ENCODE measurements around the gene HPSE2.
A peak's percentile ranks its signal among the peaks of the same experiment; 100 is the strongest.

The HPSE2 gene

DNA sequence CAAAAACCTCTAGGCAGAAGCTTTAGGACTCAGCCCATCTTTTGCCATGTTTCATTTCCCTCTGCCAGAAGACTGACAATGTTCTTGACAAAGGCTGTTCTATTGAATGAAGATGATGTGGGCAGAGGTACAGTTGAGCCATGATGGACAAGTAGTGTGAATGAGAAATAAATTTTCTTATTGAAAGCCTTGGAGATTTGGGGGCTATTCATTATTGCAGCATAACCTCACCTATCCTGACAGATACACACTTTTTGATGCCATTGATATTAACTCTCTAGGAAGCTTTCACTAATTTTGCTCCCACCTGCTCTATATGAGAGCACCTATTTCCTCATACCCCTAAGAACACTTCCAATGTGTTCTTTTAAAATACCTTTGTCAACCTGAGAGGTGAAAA lies 752.0 kb downstream of the HPSE2 start:
- DNase-seq = no peak

DNA sequence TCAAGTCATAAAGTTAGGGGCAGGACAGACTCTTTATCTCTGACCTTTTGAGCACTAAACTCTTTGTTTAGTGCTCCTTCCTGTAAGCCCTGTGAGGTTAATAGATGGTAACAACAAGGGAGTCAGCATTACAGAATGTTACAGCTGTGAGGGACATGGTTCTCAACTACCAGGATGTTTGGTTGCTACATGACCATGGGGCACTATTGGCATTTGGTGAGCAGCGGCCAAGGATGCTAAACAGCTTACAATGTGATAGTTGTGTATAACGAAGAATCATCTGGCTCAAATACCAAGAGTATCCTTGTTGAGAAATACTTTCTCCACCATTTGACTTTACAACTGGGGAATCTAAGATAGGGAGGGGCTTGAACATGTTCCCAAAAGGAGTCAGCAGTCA lies 753.6 kb downstream of the HPSE2 start:
- DNase-seq = no peak

GRCh38 chr10:98481404-98481945 lies 754.2 kb downstream of the HPSE2 start:
- DNase-seq = no peak

GRCh38 chr10:98478430-98479222 lies 757.0 kb downstream of the HPSE2 start:
- DNase-seq = no peak

DNA sequence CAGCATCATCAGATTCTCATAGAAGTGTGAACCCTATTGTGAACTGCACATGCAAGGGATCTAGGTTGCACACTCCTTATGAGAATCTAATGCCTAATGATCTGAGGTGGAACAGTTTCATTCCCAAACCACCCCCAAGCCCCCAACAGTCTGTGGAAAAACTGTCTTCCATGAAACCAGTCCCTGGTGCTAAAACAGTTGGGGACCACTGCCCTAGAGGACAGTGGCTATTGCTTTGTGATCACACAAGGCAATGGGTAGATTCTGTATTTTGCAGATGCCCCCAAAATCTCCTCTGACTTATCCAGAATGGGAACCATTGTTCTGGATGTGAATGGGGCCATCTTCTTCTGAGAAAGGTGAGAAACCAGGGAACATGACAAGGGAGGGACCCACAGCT lies 757.8 kb downstream of the HPSE2 start:
- DNase-seq = no peak

GRCh38 chr10:98474628-98475027 lies 761.0 kb downstream of the HPSE2 start:
- no peak for DNase-seq

- no peak for DNase-seq
Observed at GRCh38 chr10:98472196-98472595, 763.5 kb downstream of the HPSE2 start.

DNA sequence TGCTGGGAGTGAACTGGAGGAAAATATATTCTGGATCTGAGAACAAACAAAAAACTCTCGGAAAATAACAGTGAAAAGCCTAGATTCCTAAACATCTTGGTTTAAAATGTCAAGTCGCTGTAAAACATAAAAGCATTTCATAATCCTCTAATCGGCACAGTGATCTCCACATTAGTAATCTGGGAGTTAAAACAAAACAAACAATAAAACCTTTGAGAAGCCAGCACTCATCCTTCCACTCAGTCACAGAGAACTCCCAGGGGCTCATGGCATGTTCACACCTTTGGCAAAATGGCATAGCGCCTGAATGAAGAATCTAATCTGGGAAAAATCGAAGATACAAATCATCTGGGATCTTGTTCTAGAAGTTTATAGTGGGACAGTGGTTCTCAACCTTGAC lies 764.8 kb downstream of the HPSE2 start:
- DNase-seq = no peak

DNA sequence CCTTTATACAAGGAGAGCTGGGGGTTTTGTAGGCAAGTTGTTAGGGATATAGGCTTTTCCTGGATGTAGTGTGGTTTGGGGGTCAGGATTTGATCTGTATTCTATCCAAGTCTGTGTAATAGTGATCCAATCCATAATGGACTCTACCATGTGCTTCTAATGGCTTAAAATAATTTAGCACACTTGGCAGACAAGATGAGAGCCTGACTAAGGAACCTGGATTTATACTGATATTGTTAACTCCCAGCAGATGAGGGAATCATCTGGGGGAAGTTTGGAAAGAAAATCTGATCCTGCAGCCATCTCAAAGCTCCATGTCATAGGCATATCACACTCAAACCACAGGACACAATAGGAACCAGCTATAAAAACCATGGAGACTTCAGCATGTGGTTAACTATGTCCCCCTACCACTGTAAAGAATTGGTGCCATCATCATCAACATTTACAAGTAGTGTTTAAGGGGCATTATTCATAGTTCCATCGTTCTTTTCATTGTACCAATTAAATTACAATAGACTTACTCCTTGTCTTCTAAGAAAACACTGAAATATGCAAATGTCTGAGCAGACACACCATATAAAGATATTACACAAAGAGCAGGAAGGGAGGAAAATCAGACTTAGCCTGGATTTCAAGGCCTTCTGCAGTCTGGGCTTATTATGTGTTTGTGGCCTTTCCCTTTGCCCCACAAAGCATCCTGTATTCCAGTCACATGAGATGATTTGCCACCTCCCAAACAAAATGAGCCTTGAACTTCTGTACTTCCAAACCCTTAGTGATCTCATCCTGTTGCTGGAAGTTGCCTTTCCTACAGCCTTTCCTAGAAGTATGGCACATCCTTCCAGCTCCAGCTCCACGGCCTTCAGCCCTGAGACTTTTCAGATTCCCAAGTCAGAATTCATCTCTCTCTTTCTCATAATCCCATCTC lies 766.4 kb downstream of the HPSE2 start:
- no peak for DNase-seq

- peak; percentile 29 for DNase-seq
Observed at GRCh38 chr10:98467506-98468318, 767.9 kb downstream of the HPSE2 start.

GRCh38 chr10:98466861-98467505 lies 768.7 kb downstream of the HPSE2 start:
- DNase-seq = no peak

DNA sequence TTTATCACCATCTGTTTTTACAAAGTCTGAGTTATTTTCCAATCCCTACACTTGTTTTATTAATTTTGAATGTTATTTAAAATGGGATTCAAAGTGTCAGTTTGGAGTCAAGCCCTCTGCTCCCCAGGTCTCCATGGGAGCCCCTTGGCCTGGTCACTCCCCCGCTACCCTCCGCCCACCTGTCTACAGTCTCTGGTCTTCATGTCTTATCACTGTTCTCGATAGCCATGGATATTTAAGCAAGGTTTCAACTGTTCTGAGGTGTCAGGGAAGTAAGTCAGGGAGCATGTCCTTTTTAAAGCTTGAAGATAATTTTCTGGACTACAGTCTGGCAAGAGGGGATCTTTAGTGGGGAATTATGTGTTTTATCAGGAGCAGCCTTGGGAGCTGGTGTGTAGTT lies 769.8 kb downstream of the HPSE2 start:
- no peak for DNase-seq

DNA sequence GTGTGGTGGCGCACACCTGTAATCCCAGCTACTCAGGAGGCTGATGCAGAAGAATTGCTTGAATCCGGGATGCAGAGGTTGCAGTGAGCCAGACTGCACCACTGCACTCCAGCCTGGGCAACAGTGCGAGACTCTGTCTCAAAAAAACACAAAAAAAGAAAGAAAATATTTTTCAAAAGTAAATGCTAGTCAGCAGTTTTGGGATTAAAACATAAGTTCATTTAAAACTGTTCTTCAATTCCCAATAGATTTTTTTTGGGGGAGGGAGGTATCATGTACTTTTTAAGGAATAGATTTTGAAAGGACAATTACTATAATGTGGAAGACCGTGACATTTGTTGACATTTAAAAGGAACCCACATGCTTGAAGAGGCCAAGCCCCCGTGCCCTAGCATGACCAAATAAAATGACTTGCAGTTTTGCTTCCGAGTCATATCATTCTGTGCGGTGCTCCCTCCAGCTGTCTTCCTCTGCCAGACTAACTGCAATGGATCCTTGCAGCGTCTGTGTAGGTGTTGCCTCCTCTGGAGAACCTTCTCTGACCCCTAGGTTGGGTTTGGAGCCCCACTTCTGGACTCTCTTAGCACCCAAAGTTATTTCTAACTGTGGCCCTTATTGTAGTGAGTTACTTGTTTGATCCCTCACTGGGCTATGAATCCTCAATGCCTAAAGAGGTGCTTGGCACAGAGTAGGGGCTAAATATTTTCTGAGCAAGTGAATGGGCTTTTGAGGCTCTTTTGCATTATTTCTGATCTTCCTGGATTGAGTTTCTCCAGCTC lies 771.5 kb downstream of the HPSE2 start:
- no peak for DNase-seq

- DNase-seq = no peak
Observed at GRCh38 chr10:98463016-98463415, 772.6 kb downstream of the HPSE2 start.

DNA sequence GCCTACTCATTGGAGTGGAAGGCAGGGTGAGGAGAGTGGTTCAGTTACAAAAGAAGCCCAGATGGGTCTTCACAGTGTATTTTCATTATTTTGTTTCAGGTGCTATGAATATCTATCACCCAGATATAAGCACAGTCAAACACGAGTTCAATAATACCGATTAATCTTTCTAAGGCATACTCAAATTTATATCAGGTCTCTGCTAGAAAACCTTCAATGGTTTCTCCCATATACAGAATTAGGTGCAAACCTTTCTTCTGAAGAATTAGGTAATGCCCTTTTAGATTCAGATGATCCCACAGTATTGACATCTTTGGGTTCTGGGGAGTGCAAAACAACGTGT lies 774.2 kb downstream of the HPSE2 start:
- DNase-seq = no peak

- DNase-seq = no peak
Observed at GRCh38 chr10:98460837-98461499, 774.7 kb downstream of the HPSE2 start.

GRCh38 chr10:98458809-98459784 lies 776.6 kb downstream of the HPSE2 start:
- DNase-seq = no peak

GRCh38 chr10:98457721-98458120 lies 777.9 kb downstream of the HPSE2 start:
- no peak for DNase-seq

DNA sequence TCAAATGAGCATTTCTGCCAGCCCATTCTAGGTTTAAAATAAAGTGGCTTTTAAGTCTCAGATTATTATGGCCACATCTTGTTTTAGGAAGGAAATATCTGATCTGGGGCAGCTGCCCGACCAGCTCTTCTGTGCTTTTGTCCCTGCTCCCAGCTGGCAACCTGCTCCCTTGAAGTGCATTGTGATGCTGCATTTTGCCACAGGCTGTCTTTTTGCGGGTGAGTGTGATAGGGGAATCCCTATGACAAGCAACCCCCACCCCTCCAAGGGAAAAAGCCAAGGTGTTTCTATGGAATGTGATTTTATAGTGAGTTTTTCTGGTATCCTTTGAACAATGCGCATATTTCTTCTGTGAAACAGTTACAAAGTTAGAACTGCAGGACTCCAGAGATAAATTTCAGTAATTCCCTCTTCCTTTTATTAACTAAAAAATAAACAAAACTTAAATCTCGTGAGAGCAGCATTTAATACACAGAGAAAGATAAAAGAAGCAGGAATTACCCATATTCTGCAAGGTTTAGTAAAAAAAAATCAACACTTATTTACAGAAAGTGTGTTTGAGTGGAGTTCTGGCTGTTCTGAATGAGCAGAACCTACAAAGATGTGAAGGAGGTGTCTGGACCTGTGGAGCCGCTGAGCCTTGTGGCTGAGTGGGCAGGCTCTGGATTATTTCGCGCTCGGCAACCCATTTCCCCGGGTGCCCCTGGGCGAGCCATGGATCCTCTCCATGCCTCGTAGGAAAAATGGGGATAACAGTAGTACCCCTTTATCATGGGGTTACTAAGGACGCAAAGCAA lies 778.8 kb downstream of the HPSE2 start:
- no peak for DNase-seq

Measured in NCI-H526 treated with DMSO at 0.1 percent for 48 hours (cell line).